Stimulated activated CD4-positive, alpha-beta T cell treated with anti-CD3 and anti-CD28 coated beads, Interleukin-2, amount 100 ng/mL, for 4 hours (primary cell): ENCODE results near the gene PRDM12.

Experiments
- DNase-seq: peaks from one replicate; pipeline ENCODE4 v3.0.0-alpha.2; 2020; ENCODE audit warnings: low read depth

Gene PRDM12

DNA sequence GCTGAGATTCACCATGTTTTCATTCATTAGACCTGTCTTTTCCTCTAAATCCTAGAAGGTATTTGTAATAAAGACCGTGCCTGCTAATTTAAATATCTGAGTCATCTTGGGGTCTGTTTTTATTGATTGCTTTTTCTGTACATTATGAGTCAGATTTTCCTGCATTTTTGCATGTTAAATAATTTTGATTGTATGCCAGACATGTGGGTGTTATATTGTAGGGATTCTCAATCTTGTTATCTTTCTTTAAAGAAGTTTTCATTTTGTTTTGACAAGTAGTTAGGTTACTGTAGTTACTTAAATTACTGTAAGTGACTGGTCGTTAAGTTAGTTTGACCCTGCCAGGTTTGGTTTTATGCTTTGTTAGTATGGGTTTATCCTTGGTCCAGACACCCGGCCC, 64.3 kb downstream of the PRDM12 start:
- no peak for DNase-seq

DNA sequence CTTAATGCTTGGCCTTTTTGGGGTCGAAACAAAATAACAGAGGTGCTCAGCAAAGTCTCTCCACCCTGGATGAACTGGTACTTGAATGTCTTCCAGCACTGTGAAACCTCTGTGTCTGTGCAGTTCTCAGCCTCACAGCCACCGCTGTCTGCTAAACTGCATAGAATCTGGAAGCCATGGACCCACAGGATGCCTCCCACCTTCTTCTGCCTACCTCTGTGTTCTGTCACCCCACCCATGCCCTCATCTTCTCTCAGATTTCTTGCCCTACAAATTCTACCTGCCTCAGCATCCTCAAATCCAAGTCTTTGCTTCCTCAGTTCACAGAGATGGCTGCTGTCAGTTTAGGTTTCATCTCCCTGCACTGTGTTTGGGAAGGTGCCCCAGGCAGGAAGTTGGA, 64.8 kb downstream of the PRDM12 start:
- no peak for DNase-seq

DNA sequence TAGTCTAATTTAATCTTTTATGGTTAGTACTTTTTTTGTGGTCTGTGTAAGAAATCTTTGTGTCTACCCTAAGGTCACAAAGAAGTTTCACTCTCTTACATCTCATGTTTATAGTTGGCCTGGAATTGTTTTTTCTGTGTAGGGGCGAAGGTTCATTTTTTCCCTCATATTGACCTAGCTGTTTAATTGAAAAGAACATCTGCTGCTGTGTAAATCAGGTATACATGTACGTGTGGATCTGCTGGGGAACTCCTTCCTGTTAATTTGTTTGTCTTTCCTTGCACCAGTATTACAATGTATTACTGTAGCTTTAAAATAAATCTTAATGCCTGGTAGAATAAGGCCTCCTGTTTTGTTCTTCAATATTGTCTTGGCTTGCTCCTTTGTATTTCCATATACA, 67.0 kb downstream of the PRDM12 start:
- DNase-seq: no peak

DNA sequence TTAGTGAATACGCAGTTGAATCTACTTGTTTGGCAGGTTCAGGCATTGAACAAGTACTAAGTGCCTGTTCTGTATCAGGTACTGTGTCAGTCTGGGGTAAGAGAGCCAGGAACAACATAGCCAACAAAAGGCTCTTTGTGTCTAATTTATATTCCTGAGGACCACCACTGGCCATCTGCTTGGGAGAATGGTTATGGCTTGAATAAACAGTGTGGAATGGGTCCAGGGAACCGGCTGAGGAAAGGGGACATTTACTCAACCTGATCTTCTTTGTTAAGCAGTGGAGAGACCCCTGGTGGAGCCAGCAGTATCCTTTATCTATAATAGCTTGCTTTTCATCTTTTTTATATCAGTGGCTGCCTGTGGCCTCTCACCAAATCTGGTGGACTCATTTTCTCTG, 67.7 kb downstream of the PRDM12 start:
- no peak for DNase-seq
